GM18909 (cell line): ENCODE data around the gene COL23A1.

Source experiments
- ATAC-seq: cut with Tn5 transposase; IDR thresholded peaks from one replicate; pipeline ENCODE4 v1.9.1; 2021; ENCODE audit warnings: mild to moderate bottlenecking; ENCODE audit not compliant: unreplicated experiment, poor library complexity

COL23A1 gene

DNA sequence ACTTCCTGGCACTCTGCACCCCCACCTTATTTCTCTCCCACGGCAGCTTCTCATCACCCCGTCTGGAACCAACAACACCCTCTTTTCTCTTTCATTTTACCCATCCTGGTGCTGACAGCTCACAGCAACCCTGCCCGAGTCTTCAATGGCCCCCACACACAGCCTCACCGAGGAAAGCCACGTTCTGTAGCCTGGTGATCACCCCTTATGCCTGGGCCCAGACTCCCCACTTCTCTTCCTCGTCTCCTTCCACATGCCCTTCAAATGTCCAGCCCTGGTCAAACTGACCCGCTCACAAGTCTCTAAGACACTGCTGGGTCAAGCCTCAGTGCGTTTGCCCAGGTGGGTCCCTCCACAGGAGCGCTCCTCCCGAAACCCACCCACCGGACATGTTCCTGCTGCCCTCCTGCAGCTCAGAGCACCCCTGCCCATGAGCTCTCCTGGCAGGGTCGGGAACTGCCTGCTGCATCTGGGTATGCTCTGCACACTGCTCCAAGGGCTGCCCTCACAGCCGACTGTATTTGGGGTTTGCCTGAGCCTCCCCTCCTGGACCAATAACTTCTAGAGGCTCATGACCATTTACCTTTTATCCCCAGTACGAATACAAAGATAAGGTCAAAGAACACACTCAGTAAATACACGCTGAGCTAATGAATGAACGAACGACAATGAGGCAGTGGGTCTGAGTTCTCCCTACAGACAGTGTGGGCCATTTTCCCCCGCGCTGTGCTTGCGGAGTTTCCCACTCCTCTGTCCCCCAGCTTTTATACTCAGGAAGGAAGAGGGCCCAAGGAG, 202.9 kb downstream of the COL23A1 start:
- no peak for ATAC-seq

DNA sequence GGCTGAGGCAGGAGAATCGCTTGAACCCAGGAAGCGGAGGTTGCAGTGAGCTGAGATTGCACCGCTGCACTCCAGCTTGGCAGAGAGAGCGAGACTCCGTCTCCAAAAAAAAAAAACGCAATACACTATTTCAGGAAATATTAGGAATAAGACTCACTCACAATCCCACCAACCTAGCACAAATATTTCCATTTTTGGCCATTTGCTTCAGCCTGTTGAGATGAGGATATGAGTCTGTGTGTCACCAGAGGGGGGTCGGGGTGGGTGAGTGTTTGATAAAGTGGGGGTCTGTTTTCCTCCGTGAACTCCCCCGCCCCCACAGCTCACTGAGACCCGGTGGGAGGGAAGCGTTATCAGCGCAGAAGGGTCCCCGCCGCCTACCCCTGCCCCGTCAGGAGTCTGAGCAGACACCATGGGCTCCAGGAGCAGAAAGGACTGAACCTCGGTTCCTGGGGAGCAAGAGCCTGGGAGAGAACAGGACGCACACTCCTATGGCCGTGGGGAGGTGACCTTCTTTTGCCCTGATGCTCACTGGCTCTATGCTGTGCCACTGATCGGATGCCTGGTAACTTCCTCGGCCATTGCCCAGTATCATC, 203.8 kb downstream of the COL23A1 start:
- no peak for ATAC-seq

DNA sequence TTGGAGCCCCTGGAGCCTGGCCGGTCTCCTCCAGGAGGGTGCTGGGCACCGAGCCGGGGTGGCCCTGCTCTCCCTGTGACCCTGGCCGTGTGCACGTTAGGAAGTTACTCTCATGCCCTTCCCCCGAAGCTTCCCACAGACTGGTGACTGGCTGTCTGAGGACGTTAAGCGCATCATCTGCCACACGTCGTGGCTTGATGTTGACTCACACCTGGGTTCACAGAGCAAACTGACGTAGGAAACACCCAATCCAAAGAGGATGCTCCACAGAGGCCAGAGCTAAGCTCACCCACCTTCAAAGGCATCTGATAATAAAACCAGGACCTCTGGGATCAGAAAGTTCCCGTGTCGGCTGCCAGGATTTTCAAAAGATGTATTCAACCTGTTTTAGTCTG, 204.7 kb downstream of the COL23A1 start:
- no peak for ATAC-seq

DNA sequence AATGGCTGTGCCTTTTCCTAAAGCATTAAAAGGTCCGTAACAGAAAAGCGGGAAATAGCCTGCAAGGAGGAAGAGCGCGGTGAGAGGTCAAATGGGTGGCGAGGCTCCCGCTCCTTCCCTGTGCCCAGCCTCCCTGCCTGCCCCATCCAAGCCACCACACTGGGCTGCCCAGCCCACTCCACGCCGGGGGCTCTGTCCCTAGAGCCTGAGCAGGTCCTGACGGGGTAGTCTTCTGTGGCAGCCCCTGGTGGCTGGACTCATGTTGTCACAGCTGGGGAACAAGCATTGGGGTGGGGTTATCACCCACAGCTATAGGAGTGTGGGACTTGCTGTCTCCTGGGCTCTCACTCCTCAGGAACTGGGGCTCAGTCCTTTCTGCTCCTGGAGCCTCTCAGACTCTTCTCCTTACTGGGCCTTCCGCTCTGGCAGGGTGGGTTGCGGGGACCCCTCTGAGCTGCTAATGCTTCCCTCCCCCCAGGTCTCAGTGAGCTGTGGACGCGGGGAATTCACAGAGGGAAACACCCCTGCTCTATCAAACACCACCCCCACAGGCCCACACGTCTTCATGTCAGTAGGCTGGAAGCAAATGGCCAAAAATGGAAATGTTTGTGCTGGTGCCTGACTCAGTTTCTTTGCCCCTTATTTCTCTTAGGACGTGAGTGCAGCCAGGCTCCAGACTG, 205.2 kb downstream of the COL23A1 start:
- no peak for ATAC-seq

DNA sequence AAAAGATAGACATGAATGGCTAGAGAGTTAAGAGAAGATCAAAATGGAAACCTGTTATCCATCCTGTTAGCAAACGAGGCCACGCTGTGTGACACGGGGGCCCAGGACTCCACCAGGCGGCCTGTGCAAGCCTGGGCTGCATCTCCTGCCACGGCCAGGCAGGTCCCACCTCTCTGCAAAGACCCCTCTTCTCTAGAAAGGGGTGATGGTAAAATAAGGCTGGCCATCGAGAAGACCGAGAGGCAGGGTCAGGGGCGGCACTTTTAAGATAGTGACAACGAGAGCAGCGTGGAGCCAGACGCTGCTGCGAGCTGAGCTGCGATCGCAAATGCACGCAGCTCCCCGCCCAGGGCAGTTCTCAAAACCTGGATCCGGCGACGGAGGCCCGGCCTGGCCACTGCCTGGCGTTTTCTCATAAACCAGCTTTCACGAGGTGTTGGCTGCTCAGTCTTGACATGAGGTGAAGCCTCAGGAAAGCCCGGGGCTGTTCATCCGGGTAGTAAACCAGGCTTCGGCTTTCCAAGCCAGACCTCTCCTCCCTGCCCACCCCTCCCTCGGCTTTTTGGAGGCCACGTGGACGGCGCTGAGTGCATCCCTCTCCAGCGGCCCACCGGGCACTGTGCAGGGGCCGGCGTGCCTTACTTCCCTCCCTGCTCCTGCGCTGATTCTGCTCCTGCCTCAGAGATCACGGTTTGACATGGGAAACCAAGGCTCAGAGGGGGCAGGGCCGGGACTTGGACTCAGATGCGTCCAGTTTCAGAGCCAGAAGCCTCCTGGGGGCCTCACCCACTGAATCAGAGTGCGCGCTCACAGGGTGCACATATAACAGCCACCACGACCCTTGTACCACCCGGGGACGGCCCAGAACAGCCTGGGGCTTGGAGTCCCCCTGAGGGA, 206.0 kb downstream of the COL23A1 start:
- no peak for ATAC-seq

DNA sequence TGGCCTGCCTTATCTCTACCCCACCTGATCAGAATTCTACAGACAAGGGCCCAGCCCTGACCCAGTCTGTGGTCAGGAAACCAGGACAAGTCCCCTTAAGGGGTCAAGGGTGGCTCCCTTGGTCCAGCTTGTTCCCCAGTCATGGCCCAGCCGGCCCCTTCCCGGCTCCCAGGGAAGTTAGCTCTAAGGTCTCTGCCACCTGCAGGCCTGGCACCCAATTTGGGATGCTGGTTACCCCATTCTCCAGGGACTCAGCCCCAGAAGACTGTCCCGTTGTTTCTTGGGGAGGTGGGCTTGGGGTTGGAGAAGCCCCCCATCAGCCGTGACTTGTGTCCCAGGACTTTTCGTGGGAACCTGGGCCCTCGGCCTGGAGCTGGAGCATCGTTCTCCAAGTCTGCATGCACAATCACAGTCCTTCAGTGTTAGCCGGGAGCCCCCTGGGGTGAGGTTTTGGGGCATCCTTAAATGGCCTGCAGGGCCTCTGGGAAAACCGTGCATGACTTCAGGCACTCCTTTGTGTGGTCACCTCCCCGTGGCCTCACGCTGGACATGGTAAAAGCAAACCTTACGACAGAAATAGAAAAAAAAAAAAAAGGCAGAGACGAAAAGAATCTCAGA, 206.8 kb downstream of the COL23A1 start:
- no peak for ATAC-seq

DNA sequence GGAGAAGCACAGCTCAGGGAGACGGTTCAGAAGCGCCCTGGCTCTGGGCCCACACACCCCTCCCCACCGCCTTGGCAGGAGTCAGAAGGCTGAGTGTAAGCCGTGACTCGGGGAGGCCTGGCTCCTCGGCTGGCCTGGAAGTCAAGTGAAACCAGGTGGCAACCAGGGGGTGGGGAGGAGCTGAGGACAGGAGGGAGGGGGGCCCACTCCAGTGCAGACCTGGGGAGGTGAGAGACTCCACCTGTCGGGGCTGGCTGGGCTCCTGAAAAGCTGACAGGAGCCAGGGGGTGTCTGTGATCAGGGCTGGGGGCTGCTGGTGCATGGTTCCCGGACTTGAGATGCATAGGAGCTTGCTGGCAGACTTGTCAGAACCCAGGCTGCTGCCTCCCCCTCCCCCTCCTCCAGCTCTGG, 207.4 kb downstream of the COL23A1 start:
- ATAC-seq: no peak

DNA sequence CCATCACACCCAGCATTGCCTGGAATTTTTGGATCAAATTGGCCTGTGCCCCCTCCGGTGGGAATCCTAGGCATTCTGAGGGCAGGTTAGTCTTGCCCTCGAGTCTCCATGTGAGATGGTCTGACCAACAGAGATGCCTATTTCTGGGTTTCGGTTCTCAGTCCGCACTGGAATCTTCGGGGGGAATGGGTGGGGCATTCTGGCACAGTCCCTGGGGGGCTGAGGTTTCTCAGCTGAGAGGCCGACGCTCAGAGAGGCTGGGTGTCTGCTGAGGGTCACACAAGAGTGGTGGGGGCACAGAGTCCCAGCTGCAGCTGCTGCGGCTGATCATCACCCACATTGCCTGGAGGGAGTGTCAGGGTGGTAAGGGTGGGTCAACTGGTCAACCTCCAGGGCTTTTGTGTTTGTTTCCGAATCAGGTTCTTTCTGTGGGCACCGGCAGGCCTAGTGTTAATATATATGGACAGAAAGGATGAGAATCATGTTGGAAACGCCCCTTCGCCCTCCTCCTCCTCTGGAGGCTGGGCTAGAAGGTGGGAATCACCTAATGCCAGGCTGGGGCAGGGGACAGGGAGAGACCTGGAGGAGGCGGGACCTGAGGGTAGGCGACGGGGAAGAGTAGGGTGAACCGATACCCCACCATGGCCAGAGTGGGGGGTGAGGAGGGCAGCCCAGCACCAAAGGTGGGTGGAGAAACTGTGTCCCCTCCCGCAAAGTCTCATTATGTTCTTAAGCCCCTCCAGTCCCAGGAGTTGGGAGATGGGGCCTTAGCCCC, 208.1 kb downstream of the COL23A1 start:
- no peak for ATAC-seq

DNA sequence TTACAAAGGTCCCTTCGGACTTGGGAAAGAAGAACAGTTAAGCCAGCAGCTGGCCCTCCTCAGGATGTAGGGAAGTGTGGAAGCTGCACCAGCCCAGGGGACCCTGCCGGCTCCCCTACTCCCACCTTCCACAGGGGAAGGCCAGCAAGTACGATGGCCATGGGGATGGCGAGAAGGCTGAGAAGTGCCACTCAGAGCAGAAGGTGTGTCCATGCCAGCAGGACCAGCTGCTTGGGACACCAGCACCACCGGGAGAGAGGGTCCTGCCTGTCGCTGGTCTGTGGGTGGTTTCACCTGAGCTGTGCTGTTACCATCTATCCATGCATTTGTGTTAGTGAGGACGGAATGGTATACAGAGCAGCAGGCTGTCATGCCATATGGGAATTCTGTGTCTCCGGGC, 209.0 kb downstream of the COL23A1 start:
- ATAC-seq: no peak

DNA sequence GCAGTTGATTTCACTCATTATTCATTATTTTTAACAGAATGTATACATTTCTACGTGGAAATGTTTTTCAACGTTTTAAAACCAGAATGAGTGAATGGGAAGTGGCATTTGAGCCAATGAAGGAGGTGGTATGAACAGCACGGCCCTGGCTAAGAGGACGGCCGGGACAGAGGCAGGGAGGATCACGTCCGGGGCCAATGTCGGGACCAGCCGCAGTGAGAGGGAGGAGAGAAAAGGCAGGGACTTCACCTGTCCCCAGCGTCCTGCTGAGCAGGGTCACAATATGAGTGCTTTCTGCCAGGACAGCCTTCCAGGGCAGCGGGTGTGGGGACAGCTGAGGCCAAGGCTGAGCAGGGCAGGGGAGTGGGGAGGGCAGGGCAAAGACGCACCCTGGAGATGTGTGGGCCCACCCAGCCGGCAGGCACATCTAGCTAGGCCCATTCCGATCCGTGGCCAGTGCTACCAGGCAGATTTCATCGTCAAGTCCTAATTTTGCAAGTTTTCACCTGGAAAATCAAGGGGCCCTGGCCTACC, 209.6 kb downstream of the COL23A1 start:
- ATAC-seq: no peak

DNA sequence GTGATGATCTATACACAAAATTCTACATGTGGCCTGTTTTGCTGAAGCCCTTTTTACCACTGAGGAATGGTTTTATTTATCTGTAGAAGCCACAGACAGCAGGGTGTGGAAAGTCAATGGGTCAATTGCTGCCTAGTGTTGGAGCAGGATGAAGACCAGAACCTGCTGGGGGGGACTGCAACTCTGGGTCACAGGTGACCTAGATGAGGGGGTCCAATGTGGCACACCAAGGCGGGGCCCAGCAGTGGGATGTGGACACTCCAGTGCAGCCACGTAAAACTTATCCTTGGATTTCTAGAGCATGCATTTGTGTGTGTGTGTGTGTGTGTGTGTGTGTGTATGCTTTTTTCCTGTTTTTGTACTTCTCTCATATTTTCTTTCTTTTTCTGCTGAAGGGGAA, 210.1 kb downstream of the COL23A1 start:
- no peak for ATAC-seq

DNA sequence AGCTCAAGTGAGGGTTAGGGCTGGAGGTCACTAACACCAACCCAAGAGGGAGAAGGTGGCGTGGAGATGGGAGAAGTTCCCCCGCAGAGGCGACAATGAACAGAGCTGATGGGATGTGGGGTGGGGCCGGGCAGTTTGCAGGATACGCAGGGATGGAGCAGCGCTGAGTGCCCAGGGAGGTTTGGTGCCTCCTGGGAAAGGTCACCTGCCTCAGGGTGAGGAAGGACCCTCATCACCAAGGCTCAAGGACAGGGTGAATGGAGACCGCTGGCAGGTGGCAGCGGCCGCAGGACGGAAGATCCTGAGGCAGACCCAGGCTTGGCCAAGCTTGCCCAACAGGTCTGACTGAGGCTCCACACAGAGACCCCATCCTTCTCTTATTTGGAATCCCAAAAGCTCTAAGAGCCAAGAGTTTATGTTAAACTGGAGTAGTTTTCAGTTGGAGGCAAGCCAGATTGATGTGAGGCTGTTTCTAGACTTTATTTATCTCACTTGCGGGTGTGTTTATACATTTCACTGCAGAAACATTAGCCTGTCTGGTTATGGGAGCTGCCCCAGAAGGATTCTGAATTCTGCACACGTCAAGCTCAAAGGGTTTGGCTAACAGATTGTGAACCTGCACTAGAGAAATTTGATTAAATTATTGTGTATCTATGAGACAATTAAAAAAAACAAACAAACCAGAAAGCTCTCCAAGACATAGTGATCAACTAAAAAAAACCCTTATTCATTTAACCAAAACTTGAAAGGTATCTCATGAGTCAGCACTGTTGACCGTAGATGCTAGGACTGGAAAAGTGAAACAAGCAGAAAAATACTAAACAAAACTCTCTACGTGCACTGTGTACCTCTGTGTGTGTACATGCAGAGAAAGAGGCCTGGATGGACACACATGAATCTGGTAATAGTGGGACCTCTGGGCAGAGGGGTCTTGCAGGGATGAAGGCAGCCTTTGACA, 211.4 kb downstream of the COL23A1 start:
- no peak for ATAC-seq

DNA sequence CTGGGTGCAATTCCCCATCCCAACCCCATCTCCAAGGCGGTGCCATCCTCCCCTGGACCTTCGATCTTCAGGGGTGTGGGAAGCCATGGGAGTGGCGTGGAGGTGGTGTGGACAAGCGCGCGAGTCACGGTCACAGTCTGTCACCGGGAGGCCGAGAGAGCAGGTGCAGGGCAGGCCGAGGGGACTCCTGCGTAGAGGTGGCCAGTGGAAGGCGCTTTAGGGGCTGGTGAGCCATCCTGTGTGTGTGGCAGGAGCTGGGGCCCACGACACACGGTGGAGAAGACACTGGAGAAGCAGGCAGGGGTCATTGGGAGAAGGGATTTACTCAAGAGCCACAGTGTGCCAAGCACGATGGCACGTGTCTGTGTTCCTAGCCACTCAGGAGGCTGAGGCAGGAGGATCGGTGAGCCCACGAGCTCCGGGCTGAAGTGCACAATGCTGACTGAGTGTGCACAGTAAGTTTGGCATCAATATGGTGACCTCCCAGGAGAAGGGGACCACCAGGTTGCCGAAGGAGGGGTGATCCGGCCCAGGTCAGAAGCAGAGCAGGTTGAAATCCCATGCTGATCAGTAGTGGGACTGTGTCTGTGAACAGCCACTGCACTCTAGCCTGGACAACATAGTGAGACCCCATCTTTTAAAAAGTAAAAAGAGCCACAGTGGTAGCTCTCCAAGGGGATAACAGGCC, 212.5 kb downstream of the COL23A1 start:
- ATAC-seq: no peak

DNA sequence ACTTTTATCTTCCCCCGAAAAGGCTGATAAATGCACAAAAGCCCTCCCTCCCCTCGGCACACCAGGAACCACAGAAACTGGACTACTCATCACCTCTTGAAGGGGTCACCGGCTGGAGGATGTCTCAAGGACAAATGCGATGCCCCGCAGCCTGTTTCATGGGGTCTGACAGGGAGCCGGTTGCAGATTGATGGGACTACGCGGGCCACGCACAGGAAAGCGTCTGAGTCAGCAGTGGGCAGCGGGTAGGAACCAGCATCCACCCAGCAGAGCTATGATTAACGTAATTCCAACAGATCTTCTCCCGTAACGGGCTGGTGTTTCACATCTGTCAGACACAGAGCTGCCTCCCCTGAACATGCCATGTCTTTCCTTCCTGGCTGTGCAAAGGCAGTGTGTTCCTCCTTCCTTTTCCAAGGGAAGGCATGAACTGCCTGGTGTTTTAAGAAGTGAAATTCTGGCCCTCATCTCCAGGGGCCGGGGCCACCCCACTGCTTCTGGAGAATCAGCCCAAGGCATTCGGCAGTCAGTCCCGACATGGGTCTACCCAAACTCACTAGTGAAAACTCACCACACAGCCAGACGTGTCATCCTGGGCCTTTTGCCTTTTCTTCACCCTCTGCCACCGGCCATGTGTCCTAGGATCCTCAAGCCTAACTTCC, 213.1 kb downstream of the COL23A1 start:
- no peak for ATAC-seq

DNA sequence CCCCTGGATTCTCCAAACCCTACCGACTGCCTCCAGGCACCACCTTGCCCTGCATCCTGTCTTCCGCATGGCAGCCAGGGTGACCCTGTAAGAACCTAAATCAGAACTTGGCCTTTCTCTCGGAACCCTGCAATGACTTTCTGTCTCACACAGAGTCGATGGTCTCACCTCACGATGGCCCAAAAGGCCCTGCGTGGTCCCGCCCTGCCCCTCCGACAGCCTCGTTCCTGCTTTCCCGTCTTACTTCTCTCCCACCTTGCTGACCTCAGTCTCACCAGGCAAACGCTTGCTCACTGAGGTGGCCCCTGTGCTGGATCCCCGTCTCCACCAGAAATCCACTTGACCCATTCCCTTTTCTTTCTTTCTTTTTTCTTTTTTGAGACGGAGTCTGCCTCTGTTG, 214.8 kb downstream of the COL23A1 start:
- ATAC-seq: no peak

DNA sequence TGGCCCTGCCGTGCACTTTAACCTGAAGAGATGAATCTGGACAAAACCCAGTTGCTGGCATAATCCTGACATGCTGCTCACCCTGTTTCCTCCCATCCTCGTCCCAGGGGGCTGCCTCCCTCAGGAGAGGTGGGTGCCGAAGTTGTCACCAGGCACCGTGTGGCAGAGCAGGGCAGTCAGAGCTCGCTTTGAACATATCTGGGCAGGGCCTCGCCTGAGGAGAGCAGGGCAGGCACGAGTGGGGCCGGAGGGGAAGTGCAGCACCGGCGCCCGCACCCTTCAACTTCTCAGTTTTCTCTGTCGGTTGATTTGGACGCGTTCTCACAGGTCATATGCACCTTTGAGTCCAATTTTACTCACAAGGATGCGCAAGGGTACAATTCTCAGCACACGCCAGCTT, 216.5 kb downstream of the COL23A1 start:
- no peak for ATAC-seq

DNA sequence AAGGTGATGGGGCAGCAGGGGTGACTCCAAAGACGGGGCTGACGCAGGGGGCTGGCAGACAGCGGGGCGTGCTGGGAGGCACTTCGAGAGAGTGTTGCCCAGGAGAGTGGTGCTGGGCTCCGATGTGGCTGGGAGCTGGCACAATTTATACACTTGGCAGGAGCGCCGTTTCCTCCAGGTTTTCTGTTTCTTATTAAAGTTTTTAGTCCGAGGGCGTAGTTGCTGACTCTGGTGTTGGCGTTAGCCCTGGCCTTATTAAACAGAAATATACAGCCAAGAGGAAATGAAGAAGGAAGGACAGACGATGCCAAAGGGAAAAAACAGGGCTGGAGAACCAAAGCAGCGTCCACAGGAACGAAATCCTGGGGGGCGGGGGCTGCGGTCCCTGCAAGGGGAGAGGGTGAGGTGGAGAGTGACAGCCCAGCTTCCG, 218.0 kb downstream of the COL23A1 start:
- ATAC-seq: no peak
